Measurements from ENCODE around the gene NELL1. TPM values are rescaled to one million over a fixed set of nuclear protein-coding genes. Genes with fewer than 3 reads are reported as not detected.
"Not testable (repeated sequence)": the region's sequence is repeated elsewhere in the genome, so short reads cannot be mapped to it uniquely, and the experiment has no call there.

Gene NELL1
- total and polyA plus RNA-seq, 8 donors = 0.24 to 1.8 (median 0.71) TPM; not detected in 2

DNA sequence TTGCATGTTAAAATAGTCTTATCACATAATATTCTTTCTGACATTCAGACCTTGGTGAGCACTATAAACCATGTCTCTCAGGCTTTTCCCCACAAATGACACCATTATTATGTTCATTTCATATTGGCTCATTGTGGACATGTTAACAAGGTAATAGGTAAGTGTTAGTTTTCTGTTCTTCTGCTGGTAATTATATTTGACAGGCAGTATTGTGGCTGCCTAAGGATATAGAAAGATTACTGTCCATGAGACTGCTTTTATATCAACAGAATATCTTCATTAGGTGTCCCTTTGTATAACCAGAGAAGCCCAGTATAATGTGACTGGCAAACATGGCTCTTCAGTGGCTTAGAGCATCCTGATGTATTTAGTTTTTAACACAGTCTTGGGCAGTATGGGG, 590.7 kb downstream of the NELL1 start:
- H3K9me3 ChIP-seq = no peaks in the 10 kb centered on the region
- H3K27me3 ChIP-seq = no peaks in the 10 kb centered on the region
- no peak for TF ChIP-seq CTCF (IDR thresholded peaks at IDR 0.05)
- H3K4me3 ChIP-seq = no peak overlapping the region
- no peak overlapping the region for H3K27ac ChIP-seq
- no peak for ATAC-seq
- intact Hi-C loops (cut with DNase I) = no loop called here
- no peak for DNase-seq
- H3K36me3 ChIP-seq = no peaks in the 10 kb centered on the region
- no peaks in the 10 kb centered on the region for H3K4me1 ChIP-seq

DNA sequence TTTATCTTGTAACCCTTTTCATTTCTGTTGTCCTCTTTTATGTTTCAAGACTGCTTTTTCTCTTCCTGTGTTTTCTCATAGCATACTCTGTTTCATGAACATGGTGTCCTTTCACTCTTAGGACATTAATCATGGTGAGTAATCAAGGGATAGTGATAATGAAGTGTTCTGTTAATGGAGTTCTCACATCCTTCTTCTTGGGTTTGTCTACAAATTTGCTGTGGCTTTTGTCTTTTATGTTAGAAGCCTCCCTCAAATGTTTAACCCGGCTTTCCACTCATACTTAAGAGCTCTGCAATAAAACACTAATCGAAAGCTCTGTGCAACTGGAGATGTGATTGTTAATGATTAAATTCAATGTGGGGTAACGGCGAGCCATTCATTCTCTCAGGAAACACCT, 593.6 kb downstream of the NELL1 start:
- intact Hi-C loops (cut with DNase I) = no loop called here
- DNase-seq = no peak
- no peaks in the 10 kb centered on the region for H3K9me3 ChIP-seq
- H3K36me3 ChIP-seq = no peaks in the 10 kb centered on the region
- TF ChIP-seq CTCF (IDR thresholded peaks at IDR 0.05) = no peak
- H3K4me1 ChIP-seq = no peaks in the 10 kb centered on the region
- ATAC-seq = no peak
- H3K27me3 ChIP-seq = no peaks in the 10 kb centered on the region
- no peak overlapping the region for H3K27ac ChIP-seq
- H3K4me3 ChIP-seq = no peak overlapping the region

- Histone ChIP-seq H3K9me3 (no peaks in the 10 kb centered on the region), H3K27ac (no peak overlapping the region), H3K36me3 (no peaks in the 10 kb centered on the region), H3K27me3 (no peaks in the 10 kb centered on the region), H3K4me1 (no peaks in the 10 kb centered on the region), H3K4me3 (no peak overlapping the region)
- DNase-seq = no peak
- ATAC-seq = no peak
- intact Hi-C loops (cut with DNase I) = no loop called here
- no peak for TF ChIP-seq CTCF (IDR thresholded peaks at IDR 0.05)
Observed at GRCh38 chr11:21264125-21264524, 594.7 kb downstream of the NELL1 start.

- Histone ChIP-seq H3K27ac (no peak overlapping the region), H3K9me3 (peaks cover 0 to 8% of the 10 kb centered on the region in 2 donors), H3K4me1 (no peaks in the 10 kb centered on the region), H3K4me3 (no peak overlapping the region), H3K27me3 (no peaks in the 10 kb centered on the region), H3K36me3 (no peaks in the 10 kb centered on the region)
- intact Hi-C loops (cut with DNase I) = no loop called here
- no peak for ATAC-seq
- TF ChIP-seq CTCF (IDR thresholded peaks at IDR 0.05) = no peak
- DNase-seq = no peak
Observed at GRCh38 chr11:21268036-21268435, 598.6 kb downstream of the NELL1 start.

GRCh38 chr11:21272139-21272538, 602.8 kb downstream of the NELL1 start:
- H3K4me3 ChIP-seq; H3K4me1 ChIP-seq; intact Hi-C loops (cut with DNase I); H3K27ac ChIP-seq; H3K9me3 ChIP-seq; ATAC-seq; H3K27me3 ChIP-seq; H3K36me3 ChIP-seq: not testable (repeated sequence)
- DNase-seq = peak in 1 of 4 donors; percentile 50

DNA sequence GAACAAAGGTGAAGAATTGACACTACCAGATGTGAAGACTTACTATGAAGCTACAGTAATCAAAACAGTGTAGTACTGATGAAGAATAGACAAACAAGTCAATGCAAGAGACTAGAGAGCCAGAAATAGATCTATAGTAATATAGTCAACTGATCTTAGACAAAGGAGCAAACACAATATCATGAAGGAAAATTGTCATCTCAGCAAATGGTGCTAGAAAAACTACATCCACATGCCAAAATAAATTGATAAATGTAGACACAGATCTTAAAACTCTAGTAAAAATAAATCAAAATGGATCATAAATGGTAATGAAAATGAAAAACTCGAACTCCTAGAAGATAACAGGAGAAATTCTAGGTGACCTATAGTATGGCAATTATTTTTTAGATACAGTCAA, 609.5 kb downstream of the NELL1 start:
- Histone ChIP-seq H3K27ac (no peak overlapping the region), H3K36me3 (no peaks in the 10 kb centered on the region), H3K27me3 (no peaks in the 10 kb centered on the region), H3K4me3 (no peak overlapping the region), H3K9me3 (peaks cover 0 to 17% of the 10 kb centered on the region in 2 donors), H3K4me1 (no peaks in the 10 kb centered on the region)
- no peak for DNase-seq
- intact Hi-C loops (cut with DNase I) = no loop called here
- no peak for TF ChIP-seq CTCF (IDR thresholded peaks at IDR 0.05)
- no peak for ATAC-seq
